IgD-negative memory B cell (primary cell): ENCODE data around the gene LRRC4C. TPM values are rescaled to one million over a fixed set of nuclear protein-coding genes. Genes with fewer than 3 reads are reported as not detected.

Experiments used
- H3K27ac Mint-ChIP-seq, 3 donors: one replicate each; pipeline ENCODE4 v1.8.0; 2020 to 2022; ENCODE audit warnings: mild to moderate bottlenecking in 3 of 3, mixed read lengths in 3 of 3, moderate library complexity in 1 of 3
- H3K27me3 Mint-ChIP-seq: one replicate; pipeline ENCODE4 v1.8.0; 2021; ENCODE audit warnings: mixed read lengths
- H3K36me3 Mint-ChIP-seq: one replicate; pipeline ENCODE4 v1.8.0; 2020; ENCODE audit warnings: mild to moderate bottlenecking, mixed read lengths
- H3K4me1 Mint-ChIP-seq, 3 donors: one replicate each; pipeline ENCODE4 v1.8.0; 2020 to 2022; ENCODE audit warnings: mixed read lengths in 3 of 3, mild to moderate bottlenecking in 1 of 3
- H3K4me3 Mint-ChIP-seq, 4 donors: one replicate each; pipeline ENCODE4 v1.8.0; 2020 to 2022; ENCODE audit warnings: mild to moderate bottlenecking in 4 of 4, mixed read lengths in 4 of 4, moderate library complexity in 3 of 4
- H3K9me3 Mint-ChIP-seq, 3 donors: one replicate each; pipeline ENCODE4 v1.8.0; 2020 to 2021; ENCODE audit warnings: mixed read lengths in 3 of 3, mild to moderate bottlenecking in 1 of 3
- polyA plus RNA-seq: library from polyadenylated mRNA; unstranded; fragments of 300-500 nt; fragmentation: Illumina TruSeq; gene quantifications from one replicate; pipeline ENCODE4 v1.2.3, GENCODE V29; 2021

The LRRC4C gene
- polyA plus RNA-seq, 1 donor from 2014 or later, result not detected

DNA sequence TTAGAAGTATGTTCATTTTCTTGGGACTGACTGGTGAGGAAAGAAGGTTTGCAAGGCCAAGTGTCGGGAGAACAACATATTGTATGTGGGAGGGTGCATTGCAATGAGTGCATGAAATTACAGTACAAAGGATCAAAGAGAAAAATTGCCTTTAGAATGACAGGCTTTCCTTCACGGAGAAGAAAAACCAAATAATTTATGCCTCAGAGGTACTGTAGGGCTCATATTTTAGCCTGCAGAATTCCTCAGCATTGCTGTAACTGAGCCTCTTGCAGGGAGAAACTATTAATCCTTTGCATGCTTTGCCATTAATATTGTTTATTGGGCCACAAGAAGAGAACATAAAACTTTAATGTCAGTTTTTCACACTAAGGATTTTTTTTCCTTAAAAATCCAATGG is 60.1 kb downstream of the LRRC4C start:
- Mint-ChIP-seq H3K27ac (no peak overlapping the region), H3K4me3 (no peak overlapping the region), H3K9me3 (peaks cover 0 to 4% (median 3%) of the 10 kb centered on the region in 3 donors), H3K4me1 (peaks cover 0 to 8% (median 0%) of the 10 kb centered on the region in 3 donors), H3K27me3 (no peaks in the 10 kb centered on the region), H3K36me3 (no peaks in the 10 kb centered on the region)

DNA sequence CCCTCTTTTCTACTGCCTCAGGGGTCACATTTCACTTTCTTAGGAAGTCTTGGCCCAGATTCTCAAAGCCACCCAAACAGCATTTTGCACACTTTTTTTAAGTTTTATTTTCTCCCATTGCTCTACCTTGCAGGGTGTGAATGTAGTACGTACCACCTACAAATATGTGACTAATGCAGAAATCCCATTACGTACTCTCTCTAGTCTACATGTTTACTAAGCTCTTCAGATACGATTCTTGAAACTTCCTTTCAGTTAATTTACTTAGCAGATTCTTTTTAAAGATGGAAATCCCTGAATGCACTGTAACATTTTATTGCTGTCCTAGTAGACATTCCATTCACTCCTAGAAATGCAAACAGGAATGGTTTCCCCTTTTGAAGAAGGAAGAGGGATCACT is 61.3 kb downstream of the LRRC4C start:
- no peaks in the 10 kb centered on the region for H3K36me3 Mint-ChIP-seq
- no peaks in the 10 kb centered on the region for H3K27me3 Mint-ChIP-seq
- no peak overlapping the region for H3K27ac Mint-ChIP-seq
- H3K4me1 Mint-ChIP-seq, result peaks cover 0 to 16% (median under 1%) of the 10 kb centered on the region in 3 donors
- H3K9me3 Mint-ChIP-seq, result peaks cover 0 to 4% (median 0%) of the 10 kb centered on the region in 3 donors
- H3K4me3 Mint-ChIP-seq, result no peak overlapping the region

DNA sequence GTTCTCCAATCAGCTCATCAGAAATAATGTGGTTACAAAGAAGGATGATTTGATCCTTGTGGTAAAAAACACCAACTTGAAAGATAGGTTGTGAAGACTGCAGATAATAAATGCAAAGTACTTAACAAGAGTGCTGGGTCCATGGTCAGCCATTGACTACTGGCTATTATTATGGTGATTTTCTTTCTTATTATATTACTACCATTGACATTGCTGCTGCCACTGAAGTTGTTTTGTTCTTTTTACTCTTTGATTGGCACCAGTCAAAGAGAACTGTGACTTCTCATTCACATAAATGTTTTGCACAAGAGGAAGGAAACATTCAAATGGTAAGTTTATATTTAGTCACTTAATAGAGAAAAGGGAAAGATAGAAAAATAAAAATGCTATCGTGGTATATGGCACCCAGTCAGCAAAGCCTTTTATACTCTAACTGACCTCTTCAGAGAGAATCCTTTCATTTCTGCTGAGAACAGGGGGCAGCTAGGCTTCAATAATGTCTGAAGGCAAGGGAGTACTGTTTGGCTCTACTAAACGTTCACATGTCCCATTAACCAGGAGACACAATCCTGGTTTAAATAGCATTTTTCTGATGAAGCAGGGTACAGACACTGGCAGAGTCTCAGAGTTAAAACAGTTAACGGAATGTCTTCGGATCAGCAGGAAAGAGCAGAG is 64.8 kb downstream of the LRRC4C start:
- no peak overlapping the region for H3K27ac Mint-ChIP-seq
- peak overlapping the region in 1 of 4 donors; percentile 13 for H3K4me3 Mint-ChIP-seq
- H3K9me3 Mint-ChIP-seq, result peaks cover 0 to 2% (median 0%) of the 10 kb centered on the region in 3 donors
- H3K27me3 Mint-ChIP-seq, result no peaks in the 10 kb centered on the region
- no peaks in the 10 kb centered on the region for H3K36me3 Mint-ChIP-seq
- H3K4me1 Mint-ChIP-seq, result peaks cover 0 to 20% (median 2%) of the 10 kb centered on the region in 3 donors

DNA sequence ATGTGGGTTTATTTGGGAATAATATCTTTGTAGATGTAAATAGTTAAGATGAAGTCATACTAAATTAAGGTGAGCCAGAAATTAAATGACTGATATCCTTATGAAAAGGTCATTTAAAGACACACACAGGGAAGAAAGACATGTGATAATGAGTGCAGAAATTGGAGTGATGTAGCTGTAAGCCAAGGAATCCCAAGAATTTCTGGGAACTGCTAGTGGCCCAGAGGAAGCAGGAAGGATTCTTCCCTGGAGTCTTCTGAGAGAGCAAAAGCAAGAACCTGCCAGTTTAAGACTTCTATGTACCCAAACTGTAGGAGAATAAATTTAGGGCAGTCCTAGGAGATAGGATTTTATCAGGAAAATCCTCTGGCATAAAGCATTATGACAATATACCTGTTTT is 66.9 kb downstream of the LRRC4C start:
- Mint-ChIP-seq H3K27ac (no peak overlapping the region), H3K36me3 (no peaks in the 10 kb centered on the region), H3K27me3 (no peaks in the 10 kb centered on the region), H3K4me3 (no peak overlapping the region), H3K9me3 (no peaks in the 10 kb centered on the region), H3K4me1 (peaks cover 0 to 20% (median 2%) of the 10 kb centered on the region in 3 donors)

DNA sequence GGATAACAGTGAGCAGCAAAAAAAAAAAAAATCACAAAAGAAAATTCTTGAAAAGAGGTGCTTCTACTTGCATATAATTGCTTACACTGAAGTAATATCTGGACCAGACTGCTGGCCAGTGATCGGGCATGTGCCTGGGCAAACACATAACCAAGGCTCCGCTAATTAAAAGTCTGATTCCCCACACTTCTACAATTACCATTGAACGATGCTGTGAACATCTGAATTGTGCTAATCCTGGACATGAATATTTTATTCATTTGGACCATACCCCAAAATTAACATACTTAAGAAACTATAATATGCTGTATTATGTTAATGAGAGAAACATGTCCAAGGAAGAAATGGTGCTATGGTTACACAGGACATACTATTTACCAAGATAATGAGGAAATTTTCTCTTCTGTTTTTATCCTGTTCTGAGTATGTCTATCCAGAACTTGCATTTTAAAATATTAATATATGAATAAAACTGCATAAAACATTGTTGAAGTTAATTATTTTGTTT is 69.8 kb downstream of the LRRC4C start:
- Mint-ChIP-seq H3K27me3 (no peaks in the 10 kb centered on the region), H3K9me3 (no peaks in the 10 kb centered on the region), H3K27ac (no peak overlapping the region), H3K4me1 (peaks cover 0 to 16% (median 2%) of the 10 kb centered on the region in 3 donors), H3K4me3 (no peak overlapping the region), H3K36me3 (no peaks in the 10 kb centered on the region)

DNA sequence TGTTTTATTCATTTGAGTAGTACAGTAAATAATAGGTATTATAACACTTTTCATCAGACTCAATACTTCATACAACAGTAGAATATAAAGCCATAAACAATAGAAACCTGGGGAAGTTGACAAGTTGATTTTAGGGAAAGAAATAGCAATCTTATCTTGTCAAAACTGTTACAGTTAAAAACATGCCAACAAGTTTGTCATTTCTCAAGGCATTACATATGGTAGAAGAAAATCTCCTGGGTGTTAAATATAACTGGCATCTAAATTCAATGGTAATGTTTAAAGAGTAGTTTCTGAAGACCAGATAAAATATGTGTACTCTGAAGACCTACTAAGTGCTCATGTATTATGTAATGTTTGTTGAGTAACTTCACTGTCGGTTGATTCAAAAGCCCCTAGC is 75.1 kb downstream of the LRRC4C start:
- H3K27ac Mint-ChIP-seq, result no peak overlapping the region
- no peaks in the 10 kb centered on the region for H3K4me1 Mint-ChIP-seq
- no peaks in the 10 kb centered on the region for H3K36me3 Mint-ChIP-seq
- H3K27me3 Mint-ChIP-seq, result no peaks in the 10 kb centered on the region
- no peaks in the 10 kb centered on the region for H3K9me3 Mint-ChIP-seq
- H3K4me3 Mint-ChIP-seq, result no peak overlapping the region

DNA sequence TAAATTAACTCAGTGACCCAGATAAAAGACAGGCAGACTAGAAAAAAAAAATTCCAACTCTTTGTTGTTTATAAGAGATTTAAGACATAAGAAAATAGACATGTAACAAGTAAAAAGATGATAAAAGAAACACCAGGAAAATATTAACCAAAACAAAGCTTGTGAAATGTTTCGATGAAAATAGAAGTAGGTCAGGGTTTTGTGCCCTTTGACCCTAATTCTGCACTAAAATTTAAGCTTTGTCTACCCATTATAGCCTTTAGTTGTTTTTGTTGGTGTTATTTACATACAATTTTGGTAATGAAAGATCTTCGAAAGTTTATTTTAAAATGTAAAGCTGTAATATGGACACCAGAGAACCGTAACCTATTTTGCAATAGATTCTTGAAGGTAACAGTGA is 75.7 kb downstream of the LRRC4C start:
- Mint-ChIP-seq H3K4me1 (no peaks in the 10 kb centered on the region), H3K27me3 (no peaks in the 10 kb centered on the region)

DNA sequence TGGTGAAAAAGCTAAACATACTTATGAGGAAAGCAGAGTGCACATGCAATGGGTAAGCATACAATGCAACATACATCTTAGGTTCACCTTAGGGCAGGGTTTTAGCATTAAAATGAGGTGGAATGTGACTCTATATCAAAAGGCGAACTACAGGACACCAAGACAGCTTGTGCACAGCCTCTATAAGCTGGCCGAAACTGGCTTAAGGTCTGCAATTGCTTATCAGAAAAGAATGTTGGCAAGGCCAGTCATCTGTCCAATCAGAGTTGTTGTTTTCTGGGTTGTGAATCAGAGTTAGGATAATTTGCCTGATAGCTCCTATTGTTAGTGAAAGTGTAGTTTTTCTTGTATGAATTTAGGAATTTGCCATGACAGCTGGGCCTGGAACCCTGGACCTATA is 76.5 kb downstream of the LRRC4C start:
- Mint-ChIP-seq H3K27me3 (no peaks in the 10 kb centered on the region), H3K9me3 (no peaks in the 10 kb centered on the region), H3K27ac (no peak overlapping the region), H3K4me3 (no peak overlapping the region), H3K36me3 (no peaks in the 10 kb centered on the region), H3K4me1 (no peaks in the 10 kb centered on the region)

More for the DNA sequence above, 75.7 kb downstream of the LRRC4C start:
- Mint-ChIP-seq H3K27ac (no peak overlapping the region), H3K36me3 (no peaks in the 10 kb centered on the region), H3K9me3 (no peaks in the 10 kb centered on the region), H3K4me3 (no peak overlapping the region)

DNA sequence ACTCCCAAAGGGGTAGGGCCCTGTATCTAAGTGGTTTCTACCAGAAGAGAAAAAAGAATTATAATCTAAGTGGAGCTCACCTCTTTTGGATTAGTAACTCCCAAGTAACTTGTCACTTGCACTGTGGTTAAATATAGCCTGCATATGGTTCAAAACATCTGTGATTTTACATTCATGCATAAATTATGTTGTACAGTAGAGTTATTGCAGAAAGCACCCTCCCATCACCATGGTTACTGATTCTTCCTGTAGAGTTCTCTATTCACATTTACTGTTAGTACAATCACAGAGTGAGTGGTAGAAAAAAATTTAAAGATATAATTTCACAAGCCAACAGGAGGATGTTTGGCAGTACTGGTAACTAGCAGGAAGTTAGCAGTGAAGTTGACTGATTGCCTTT is 80.4 kb downstream of the LRRC4C start:
- no peaks in the 10 kb centered on the region for H3K36me3 Mint-ChIP-seq
- no peak overlapping the region for H3K4me3 Mint-ChIP-seq
- H3K4me1 Mint-ChIP-seq, result no peaks in the 10 kb centered on the region
- H3K27ac Mint-ChIP-seq, result no peak overlapping the region
- H3K9me3 Mint-ChIP-seq, result peaks cover 0 to 2% (median 0%) of the 10 kb centered on the region in 3 donors
- no peaks in the 10 kb centered on the region for H3K27me3 Mint-ChIP-seq

DNA sequence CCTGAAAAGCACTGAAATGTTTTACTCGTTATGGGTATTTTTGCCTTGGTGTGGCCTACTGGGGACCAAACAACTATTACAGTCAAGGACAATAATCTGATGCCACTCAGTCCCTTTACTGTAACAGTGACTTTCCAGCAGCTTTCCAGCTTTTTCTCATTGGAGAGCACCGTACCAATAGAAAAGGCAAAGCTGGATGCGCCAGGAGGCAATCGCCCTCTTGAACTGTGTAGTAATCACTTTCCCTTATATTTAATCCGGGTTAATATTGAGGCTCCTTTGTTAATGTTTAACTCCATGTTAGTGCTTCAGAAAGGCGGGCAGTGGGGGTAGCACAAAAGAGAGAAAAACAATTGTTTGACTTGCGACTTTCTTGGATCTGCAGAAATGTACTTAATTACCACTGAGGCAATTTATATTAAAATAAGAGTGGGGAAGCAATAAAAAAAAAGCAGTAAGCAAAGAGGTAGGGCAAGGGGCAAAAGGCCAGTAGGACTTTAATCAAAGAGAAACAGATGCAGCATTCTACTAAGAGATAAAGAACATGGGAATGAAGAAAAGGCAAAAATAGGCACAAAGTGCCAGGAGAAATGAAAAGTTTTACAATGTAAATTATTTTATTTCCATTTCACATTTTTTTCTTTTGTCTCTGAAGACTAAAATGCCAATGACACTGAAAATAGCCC is 81.6 kb downstream of the LRRC4C start:
- Mint-ChIP-seq H3K27me3 (no peaks in the 10 kb centered on the region), H3K36me3 (no peaks in the 10 kb centered on the region), H3K27ac (no peak overlapping the region)

DNA sequence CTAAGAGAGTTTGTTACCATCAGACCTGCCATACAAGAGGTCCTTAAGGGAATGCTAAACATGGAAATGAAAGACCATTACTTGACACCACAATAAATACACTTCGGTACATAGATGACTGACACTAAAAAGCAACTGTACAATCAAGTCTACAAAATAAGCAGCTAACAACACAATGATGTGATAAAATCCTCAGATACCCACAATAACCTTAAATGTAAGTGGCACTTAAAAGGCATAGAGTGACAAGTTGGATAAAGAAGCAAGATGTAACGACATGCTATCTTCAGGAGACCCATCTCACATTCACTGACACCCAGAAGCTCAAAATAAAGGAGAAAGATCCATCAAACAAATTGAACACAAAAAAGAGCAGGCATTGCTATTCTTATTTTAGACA is 107.6 kb downstream of the LRRC4C start:
- peaks cover 0 to 2% (median 0%) of the 10 kb centered on the region in 3 donors for H3K4me1 Mint-ChIP-seq
- H3K36me3 Mint-ChIP-seq, result no peaks in the 10 kb centered on the region
- H3K9me3 Mint-ChIP-seq, result peaks cover 0 to 4% (median 0%) of the 10 kb centered on the region in 3 donors
- no peaks in the 10 kb centered on the region for H3K27me3 Mint-ChIP-seq
- H3K27ac Mint-ChIP-seq, result no peak overlapping the region
- H3K4me3 Mint-ChIP-seq, result no peak overlapping the region

More for the DNA sequence above, 81.6 kb downstream of the LRRC4C start:
- no peak overlapping the region for H3K4me3 Mint-ChIP-seq
- H3K9me3 Mint-ChIP-seq, result peaks cover 0 to 2% (median 0%) of the 10 kb centered on the region in 3 donors
- no peaks in the 10 kb centered on the region for H3K4me1 Mint-ChIP-seq

DNA sequence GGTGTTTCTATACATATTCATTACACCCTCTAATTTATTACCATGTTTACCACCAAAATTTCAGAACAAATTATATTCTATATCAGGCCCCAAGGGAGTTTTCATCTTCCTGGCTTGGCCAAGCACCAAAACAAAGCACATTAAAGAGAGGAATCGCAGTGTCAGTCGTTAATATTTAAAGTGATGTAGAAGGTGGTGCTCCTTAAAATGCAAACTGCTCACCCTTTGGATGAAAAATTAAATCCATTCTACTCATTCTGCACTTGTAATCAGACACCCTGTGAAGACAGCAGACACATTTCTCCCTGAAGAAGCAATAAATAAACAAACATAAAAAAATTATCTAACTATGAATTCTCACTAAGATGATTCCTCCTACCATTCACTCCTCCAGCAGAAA is 113.4 kb downstream of the LRRC4C start:
- no peaks in the 10 kb centered on the region for H3K36me3 Mint-ChIP-seq
- H3K4me1 Mint-ChIP-seq, result peaks cover 0 to 4% (median 0%) of the 10 kb centered on the region in 3 donors
- peaks cover 0 to 3% (median 2%) of the 10 kb centered on the region in 3 donors for H3K9me3 Mint-ChIP-seq
- no peaks in the 10 kb centered on the region for H3K27me3 Mint-ChIP-seq
- H3K27ac Mint-ChIP-seq, result no peak overlapping the region
- H3K4me3 Mint-ChIP-seq, result no peak overlapping the region

DNA sequence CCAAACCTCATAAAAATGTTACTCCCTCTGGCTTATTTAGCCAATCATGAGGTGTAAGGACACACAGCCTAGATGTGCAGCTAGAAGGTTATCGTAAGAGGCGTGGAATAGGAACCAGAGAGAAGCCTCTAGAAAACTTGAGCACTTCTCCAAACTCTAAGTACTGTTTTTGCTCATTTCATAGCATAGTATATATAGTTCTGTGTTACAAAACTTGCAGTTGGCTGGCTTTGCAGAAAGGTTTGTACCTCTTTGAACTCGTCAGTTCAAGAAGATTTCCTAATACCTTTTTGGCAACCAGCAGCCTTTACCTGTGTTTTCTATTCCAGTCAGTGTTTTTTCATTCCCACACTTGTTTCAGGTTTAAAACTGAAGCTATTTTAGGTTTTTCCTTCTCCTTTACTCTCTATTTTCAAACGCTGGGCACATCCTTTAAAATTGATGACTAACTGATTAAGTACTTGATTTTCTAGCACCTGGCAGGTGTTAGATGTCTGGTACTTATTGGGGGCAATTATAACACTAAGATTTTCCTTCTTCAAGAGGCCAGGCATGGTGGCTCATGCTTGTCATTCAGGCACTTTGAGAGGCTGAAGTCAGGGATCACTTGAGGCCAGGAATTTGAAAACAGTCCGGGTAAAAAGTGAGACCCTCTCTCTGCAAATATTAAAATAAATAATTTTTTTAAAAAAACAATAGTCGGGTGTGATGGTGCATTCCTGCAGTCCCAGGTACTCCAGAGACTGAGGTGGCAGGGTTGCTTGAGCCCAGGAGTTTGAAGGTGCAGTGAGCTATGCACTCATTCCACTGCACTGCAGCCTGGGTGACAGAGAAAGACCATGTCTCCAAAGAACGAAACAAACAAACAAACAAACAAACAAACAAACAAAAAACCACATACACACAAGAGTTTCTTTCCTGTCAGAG is 125.2 kb downstream of the LRRC4C start:
- Mint-ChIP-seq H3K9me3 (peaks cover 0 to 6% (median 2%) of the 10 kb centered on the region in 3 donors), H3K36me3 (peaks cover 3% of the 10 kb centered on the region), H3K4me3 (no peak overlapping the region), H3K4me1 (peaks cover 0 to 6% (median 0%) of the 10 kb centered on the region in 3 donors), H3K27me3 (no peaks in the 10 kb centered on the region), H3K27ac (no peak overlapping the region)

DNA sequence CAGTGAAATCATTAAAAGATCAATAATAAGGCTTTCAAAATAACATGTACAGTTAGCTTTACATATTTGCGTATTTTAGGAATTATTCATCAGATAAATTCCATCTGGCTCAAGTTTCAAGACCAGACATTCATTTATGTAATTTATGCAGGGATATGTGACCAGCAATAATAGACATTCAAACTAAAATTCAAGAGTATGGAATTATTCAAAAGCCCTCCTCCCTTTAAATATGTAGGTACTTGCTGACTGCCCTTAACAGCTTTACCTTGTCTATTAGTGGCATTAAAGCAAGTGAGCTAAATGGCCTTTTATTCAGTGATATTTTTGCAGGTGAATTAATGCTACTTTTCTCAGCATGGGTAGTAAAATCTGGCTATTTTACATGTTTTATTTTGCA is 126.1 kb downstream of the LRRC4C start:
- H3K36me3 Mint-ChIP-seq, result peaks cover 3% of the 10 kb centered on the region
- no peak overlapping the region for H3K27ac Mint-ChIP-seq
- peaks cover 0 to 9% (median 0%) of the 10 kb centered on the region in 3 donors for H3K4me1 Mint-ChIP-seq
- H3K27me3 Mint-ChIP-seq, result no peaks in the 10 kb centered on the region
- H3K9me3 Mint-ChIP-seq, result peaks cover 2 to 5% (median 4%) of the 10 kb centered on the region in 3 donors
- H3K4me3 Mint-ChIP-seq, result no peak overlapping the region

DNA sequence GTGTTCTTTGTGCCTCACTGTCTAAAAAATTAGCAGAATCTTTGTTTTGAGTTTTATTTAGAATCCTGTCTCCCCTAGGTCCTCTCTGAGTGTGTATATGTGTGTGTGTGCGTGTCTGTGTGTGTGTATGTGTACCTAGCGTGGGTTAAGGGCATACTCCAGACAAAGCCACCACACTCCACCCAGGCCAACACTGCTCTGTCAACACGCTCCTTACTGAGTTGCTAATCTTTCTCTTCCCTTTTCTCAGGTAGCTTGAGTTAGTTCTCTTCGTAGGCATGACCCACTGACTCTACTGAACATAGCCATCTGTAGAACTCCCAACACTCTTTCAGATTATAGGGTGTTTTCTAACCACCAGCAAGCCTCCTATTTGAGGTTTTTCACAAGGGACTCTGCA is 131.1 kb downstream of the LRRC4C start:
- Mint-ChIP-seq H3K27me3 (no peaks in the 10 kb centered on the region), H3K9me3 (peaks cover 2 to 6% (median 5%) of the 10 kb centered on the region in 3 donors), H3K4me3 (no peak overlapping the region), H3K36me3 (no peaks in the 10 kb centered on the region), H3K27ac (peak overlapping the region in 1 of 3 donors; percentile 37), H3K4me1 (peaks cover 0 to 7% (median 2%) of the 10 kb centered on the region in 3 donors)
